Immature natural killer cell (primary cell): ENCODE data around the gene TRIM65. TPM values are rescaled to one million over a fixed set of nuclear protein-coding genes. Genes with fewer than 3 reads are reported as not detected.

Experiments used
- DNase-seq, 3 donors: peaks; one replicate each; pipeline ENCODE4 v3.0.0; 2022; ENCODE audit warnings: mixed read lengths in 1 of 3
- H3K27ac Mint-ChIP-seq, 6 donors: one replicate each; pipeline ENCODE4 v1.8.0; 2020; ENCODE audit warnings: mixed read lengths in 6 of 6, mild to moderate bottlenecking in 5 of 6, inconsistent platforms in 4 of 6, moderate library complexity in 3 of 6
- H3K27me3 Mint-ChIP-seq, 3 donors: one replicate each; pipeline ENCODE4 v1.8.0; 2020 to 2021; ENCODE audit warnings: low read depth in 3 of 3, mild to moderate bottlenecking in 3 of 3, mixed read lengths in 3 of 3, moderate library complexity in 3 of 3, inconsistent platforms in 1 of 3
- H3K36me3 Mint-ChIP-seq, 3 donors: one replicate each; pipeline ENCODE4 v1.8.0; 2020; ENCODE audit warnings: mixed read lengths in 3 of 3, inconsistent platforms in 2 of 3, mild to moderate bottlenecking in 2 of 3
- H3K4me1 Mint-ChIP-seq, 2 donors: one replicate each; pipeline ENCODE4 v1.8.0; 2020; ENCODE audit warnings: inconsistent platforms in 2 of 2, mild to moderate bottlenecking in 2 of 2, mixed read lengths in 2 of 2, moderate library complexity in 1 of 2
- H3K4me3 Mint-ChIP-seq, 5 donors: one replicate each; pipeline ENCODE4 v1.8.0; 2020; ENCODE audit warnings: mild to moderate bottlenecking in 5 of 5, mixed read lengths in 5 of 5, inconsistent platforms in 3 of 5, moderate library complexity in 3 of 5
- H3K9me3 Mint-ChIP-seq, 6 donors: one replicate each; pipeline ENCODE4 v1.8.0; 2020; ENCODE audit warnings: mild to moderate bottlenecking in 6 of 6, mixed read lengths in 6 of 6, inconsistent platforms in 4 of 6, moderate library complexity in 3 of 6
- polyA plus RNA-seq, 3 donors: library from polyadenylated mRNA; unstranded; fragments of 300-500 nt; fragmentation: Illumina TruSeq; gene quantifications; one replicate each; pipeline ENCODE4 v1.2.3, GENCODE V29; 2021

TRIM65 gene
- polyA plus RNA-seq, 3 donors from 2014 or later: 5.4 to 27.1 (median 18.7) TPM

DNA sequence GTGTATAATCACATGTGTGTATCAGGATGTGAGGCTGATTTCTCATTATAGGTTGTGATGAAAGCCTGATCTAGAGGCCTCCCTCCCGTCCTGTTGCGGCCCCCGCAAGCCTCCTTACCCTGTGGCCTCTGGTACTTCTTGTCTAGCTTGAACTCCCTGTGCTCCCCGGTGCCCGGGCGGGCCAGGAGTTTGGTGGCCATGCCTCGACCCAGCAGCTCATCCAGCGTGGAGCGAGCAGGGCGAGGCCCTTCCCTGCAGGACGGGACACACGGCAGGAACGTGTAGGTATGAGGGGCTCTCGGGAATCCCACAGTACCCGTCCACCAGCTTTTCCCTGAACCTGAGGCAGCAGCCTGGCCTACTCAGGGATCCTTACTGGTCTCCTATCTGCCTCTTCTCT lies 29.2 kb upstream of the TRIM65 start:
- Mint-ChIP-seq H3K9me3 (no peaks in the 10 kb centered on the region), H3K27me3 (no peaks in the 10 kb centered on the region), H3K27ac (no peak overlapping the region), H3K4me1 (no peaks in the 10 kb centered on the region), H3K4me3 (no peak overlapping the region), H3K36me3 (peaks cover 3 to 4% (median 3%) of the 10 kb centered on the region in 3 donors)
- DNase-seq: no peak

- Mint-ChIP-seq H3K36me3 (peaks cover 3 to 4% (median 3%) of the 10 kb centered on the region in 3 donors), H3K27me3 (no peaks in the 10 kb centered on the region), H3K4me3 (no peak overlapping the region), H3K9me3 (no peaks in the 10 kb centered on the region), H3K4me1 (no peaks in the 10 kb centered on the region), H3K27ac (no peak overlapping the region)
- no peak for DNase-seq
Measured at GRCh38 chr17:75925103-75925502, 28.4 kb upstream of the TRIM65 start.

- no peaks in the 10 kb centered on the region for H3K9me3 Mint-ChIP-seq
- H3K27me3 Mint-ChIP-seq: no peaks in the 10 kb centered on the region
- no peak overlapping the region for H3K27ac Mint-ChIP-seq
- H3K4me1 Mint-ChIP-seq: no peaks in the 10 kb centered on the region
- H3K36me3 Mint-ChIP-seq: peaks cover 3 to 7% (median 3%) of the 10 kb centered on the region in 3 donors
- no peak for DNase-seq
- H3K4me3 Mint-ChIP-seq: no peak overlapping the region
Measured at GRCh38 chr17:75922963-75923874, 26.5 kb upstream of the TRIM65 start.

GRCh38 chr17:75922173-75922961 lies 25.6 kb upstream of the TRIM65 start:
- DNase-seq: no peak
- no peak overlapping the region for H3K4me3 Mint-ChIP-seq
- H3K9me3 Mint-ChIP-seq: no peaks in the 10 kb centered on the region
- no peaks in the 10 kb centered on the region for H3K27me3 Mint-ChIP-seq
- H3K4me1 Mint-ChIP-seq: peaks cover 0 to under 1% of the 10 kb centered on the region in 2 donors
- H3K36me3 Mint-ChIP-seq: peaks cover 0 to 7% (median 3%) of the 10 kb centered on the region in 3 donors
- H3K27ac Mint-ChIP-seq: peak overlapping the region in 1 of 6 donors; percentile 23

DNA sequence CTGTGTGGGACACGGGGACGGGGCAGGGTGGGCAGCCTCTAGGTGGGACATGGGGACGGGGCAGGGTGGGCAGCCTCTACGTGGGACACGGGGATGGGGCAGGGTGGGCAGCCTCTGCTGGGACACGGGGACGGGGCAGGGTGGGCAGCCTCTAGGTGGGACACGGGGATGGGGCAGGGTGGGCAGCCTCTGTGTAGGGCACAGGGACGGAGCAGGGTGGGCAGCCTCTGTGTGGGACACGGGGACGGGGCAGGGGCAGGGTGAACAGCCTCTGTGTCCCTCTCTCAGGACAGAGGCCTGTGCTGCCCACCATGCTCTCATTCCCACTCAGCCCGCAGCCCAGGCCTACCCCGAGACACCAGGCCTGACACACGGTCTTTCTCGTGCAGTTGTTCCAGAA lies 24.8 kb upstream of the TRIM65 start:
- no peak overlapping the region for H3K27ac Mint-ChIP-seq
- H3K27me3 Mint-ChIP-seq: no peaks in the 10 kb centered on the region
- H3K4me3 Mint-ChIP-seq: no peak overlapping the region
- DNase-seq: no peak
- peaks cover 0 to 8% (median 7%) of the 10 kb centered on the region in 3 donors for H3K36me3 Mint-ChIP-seq
- no peaks in the 10 kb centered on the region for H3K9me3 Mint-ChIP-seq
- peaks cover 0 to 5% of the 10 kb centered on the region in 2 donors for H3K4me1 Mint-ChIP-seq

DNA sequence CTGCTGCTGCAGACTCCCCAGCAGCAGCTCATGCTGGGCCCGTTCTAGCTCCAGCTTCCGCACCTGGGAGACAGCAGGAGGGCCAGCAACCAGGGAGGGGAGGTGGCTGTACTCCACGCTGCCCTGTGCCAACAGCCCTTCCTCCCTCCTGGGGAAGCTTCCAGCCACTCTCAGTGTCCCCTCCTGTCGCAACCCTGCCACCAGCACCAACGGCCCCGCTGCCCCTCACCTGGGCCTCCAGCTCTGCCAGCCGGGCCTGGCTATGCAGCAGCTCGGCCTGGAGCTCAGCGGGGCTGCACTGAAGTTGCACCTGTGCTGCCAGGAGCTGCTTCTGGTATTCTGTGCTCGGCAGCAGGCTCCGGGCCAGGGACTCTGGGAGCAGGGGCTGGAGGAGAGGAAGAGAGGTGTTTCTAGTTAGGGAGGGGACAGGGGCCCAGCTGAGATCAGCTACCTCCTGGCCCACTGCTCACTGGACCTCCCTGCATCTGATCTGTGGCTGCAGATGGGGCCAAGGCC lies 23.4 kb upstream of the TRIM65 start:
- no peak overlapping the region for H3K4me3 Mint-ChIP-seq
- no peaks in the 10 kb centered on the region for H3K9me3 Mint-ChIP-seq
- peaks cover 0 to 5% of the 10 kb centered on the region in 2 donors for H3K4me1 Mint-ChIP-seq
- no peak overlapping the region for H3K27ac Mint-ChIP-seq
- no peaks in the 10 kb centered on the region for H3K27me3 Mint-ChIP-seq
- DNase-seq: no peak
- H3K36me3 Mint-ChIP-seq: peaks cover 0 to 7% (median 6%) of the 10 kb centered on the region in 3 donors

DNA sequence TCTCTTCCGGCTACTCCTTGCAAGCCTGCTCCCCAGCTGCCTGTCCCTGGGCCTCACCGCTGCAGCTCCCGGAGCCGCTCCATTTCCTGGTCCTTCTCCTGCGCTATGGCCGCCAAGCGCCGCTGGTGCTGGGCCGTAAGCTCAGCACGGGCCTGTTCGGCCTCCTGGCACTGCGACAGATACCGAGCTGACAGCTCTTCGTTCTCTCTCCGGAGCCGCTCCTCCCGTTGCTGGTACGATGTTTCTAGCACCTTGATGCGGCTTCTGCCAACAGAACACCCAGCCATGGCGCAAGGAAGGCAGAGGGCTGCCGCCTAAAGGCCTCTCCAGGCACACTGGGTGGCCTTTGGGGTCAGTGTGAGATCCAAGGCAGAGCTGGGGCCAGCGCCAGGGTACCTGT lies 22.9 kb upstream of the TRIM65 start:
- peaks cover 0 to 5% of the 10 kb centered on the region in 2 donors for H3K4me1 Mint-ChIP-seq
- peaks cover 0 to 7% (median 6%) of the 10 kb centered on the region in 3 donors for H3K36me3 Mint-ChIP-seq
- no peaks in the 10 kb centered on the region for H3K9me3 Mint-ChIP-seq
- H3K4me3 Mint-ChIP-seq: no peak overlapping the region
- DNase-seq: no peak
- no peaks in the 10 kb centered on the region for H3K27me3 Mint-ChIP-seq
- H3K27ac Mint-ChIP-seq: no peak overlapping the region

- no peak for DNase-seq
- Mint-ChIP-seq H3K27ac (no peak overlapping the region), H3K27me3 (no peaks in the 10 kb centered on the region), H3K4me3 (peak overlapping the region in 1 of 5 donors; percentile 41), H3K4me1 (peaks cover 0 to 5% of the 10 kb centered on the region in 2 donors), H3K36me3 (peaks cover 0 to 7% (median 6%) of the 10 kb centered on the region in 3 donors), H3K9me3 (no peaks in the 10 kb centered on the region)
Measured at GRCh38 chr17:75917917-75918445, 21.2 kb upstream of the TRIM65 start.

DNA sequence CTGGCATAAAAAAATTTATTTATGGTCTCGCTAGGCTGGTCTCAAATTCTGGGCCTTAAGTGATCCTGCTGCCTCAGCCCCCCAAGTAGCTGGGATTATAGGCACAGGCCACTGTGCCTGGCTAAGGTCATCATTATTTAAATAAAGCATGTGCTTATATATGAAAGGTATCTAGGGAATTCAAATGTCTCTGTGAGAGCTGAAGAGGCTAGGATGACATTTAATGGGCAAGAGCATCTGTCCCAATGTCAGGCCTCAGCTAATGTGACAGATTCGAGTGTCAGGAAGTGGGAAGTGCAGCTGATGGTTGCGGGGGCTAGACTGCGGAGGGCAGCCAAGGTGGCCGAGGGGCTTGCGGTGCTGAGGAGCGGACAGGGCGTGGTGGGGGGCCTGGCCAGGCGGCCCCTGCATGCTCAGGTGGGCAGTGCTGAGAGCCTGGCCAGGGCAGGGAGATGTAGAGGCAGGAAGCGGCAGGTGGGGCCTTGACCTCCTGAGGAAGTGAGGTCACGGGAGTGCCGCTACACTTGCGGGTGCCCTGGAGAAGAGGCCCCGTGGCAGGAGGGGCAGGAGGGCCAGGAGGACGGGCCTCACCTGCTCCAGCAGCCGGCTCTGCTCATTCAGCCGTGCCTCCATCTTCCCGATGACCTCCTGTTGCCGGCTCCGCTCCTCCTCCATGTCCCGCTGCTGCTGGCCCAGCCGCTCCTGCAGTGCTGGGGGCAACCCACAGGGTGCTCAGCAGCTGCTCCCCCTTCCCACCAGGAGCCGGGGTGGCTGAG lies 20.6 kb upstream of the TRIM65 start:
- peak overlapping the region; percentile 15 to 74 (median 62) for H3K27ac Mint-ChIP-seq
- H3K4me1 Mint-ChIP-seq: peaks cover 0 to 5% of the 10 kb centered on the region in 2 donors

DNA sequence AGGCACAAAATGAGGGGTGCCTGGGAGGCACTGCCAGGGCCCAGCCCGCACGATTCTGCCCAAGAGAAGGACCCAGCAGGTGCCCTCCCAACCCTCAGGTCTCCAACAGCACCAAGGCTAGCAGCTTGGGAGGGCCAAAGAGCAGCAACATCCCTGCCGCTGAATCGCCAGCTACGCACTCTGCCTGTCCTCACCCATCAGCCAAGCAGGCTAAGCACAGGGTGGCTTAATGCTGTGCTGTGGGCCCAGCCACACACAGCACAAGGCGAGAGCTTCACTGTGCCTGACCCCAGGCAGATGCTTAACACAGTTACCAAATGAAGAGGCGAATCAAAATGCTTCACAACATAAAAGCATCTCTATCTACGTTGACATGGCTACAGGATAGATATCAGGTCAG lies 18.5 kb upstream of the TRIM65 start:
- H3K9me3 Mint-ChIP-seq: peaks cover 0 to 2% (median 0%) of the 10 kb centered on the region in 6 donors
- no peaks in the 10 kb centered on the region for H3K27me3 Mint-ChIP-seq

More for the DNA sequence above, 20.6 kb upstream of the TRIM65 start:
- no peaks in the 10 kb centered on the region for H3K9me3 Mint-ChIP-seq
- H3K27me3 Mint-ChIP-seq: no peaks in the 10 kb centered on the region
- H3K36me3 Mint-ChIP-seq: peaks cover 0 to 6% (median 4%) of the 10 kb centered on the region in 3 donors
- H3K4me3 Mint-ChIP-seq: peak overlapping the region in 1 of 5 donors; percentile 55
- DNase-seq: no peak

DNA sequence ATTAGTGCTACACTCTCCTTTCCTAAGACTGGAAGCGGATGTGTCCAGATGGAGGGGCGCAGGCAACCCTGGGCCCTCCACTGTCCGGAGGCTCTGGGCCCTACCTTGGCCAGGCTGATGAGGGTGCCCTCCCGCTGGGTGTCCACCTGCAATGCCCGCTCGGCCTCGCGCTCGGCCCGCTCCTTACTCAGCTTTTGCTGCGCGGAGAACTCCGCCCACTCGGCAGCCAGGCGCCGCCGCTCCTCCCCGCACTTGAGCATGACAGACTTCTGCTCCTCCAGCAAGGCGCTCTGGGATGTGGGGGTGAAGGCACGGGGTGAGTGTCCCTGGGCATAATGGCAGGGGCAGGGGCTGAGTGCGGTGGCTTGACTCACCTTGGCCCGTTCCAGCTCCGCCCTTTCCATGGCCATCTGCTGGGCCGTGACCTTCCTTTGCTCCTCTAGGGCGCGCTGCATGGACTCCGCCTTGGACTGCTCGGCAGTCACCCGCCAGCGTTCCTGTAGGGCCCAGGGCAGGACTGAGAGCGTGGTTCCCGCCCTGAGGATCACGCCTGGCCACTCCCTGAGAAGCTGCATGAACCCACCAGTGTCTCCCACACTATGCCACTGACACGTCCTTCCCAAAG lies 18.0 kb upstream of the TRIM65 start:
- H3K9me3 Mint-ChIP-seq: peaks cover 0 to 2% (median 0%) of the 10 kb centered on the region in 6 donors
- H3K36me3 Mint-ChIP-seq: peaks cover 0 to 6% (median 4%) of the 10 kb centered on the region in 3 donors
- DNase-seq: no peak
- H3K4me1 Mint-ChIP-seq: peaks cover 0 to 5% of the 10 kb centered on the region in 2 donors
- H3K27me3 Mint-ChIP-seq: no peaks in the 10 kb centered on the region
- no peak overlapping the region for H3K27ac Mint-ChIP-seq
- H3K4me3 Mint-ChIP-seq: no peak overlapping the region

More for the DNA sequence above, 18.5 kb upstream of the TRIM65 start:
- DNase-seq: no peak
- H3K27ac Mint-ChIP-seq: peak overlapping the region in 1 of 6 donors; percentile 17
- H3K36me3 Mint-ChIP-seq: peaks cover 0 to 6% (median 4%) of the 10 kb centered on the region in 3 donors
- H3K4me3 Mint-ChIP-seq: no peak overlapping the region
- peaks cover 0 to 5% of the 10 kb centered on the region in 2 donors for H3K4me1 Mint-ChIP-seq

- H3K27ac Mint-ChIP-seq: no peak overlapping the region
- DNase-seq: no peak
- H3K36me3 Mint-ChIP-seq: peaks cover 0 to 4% (median 4%) of the 10 kb centered on the region in 3 donors
- H3K4me3 Mint-ChIP-seq: no peak overlapping the region
- H3K9me3 Mint-ChIP-seq: peaks cover 0 to 2% (median 0%) of the 10 kb centered on the region in 6 donors
- H3K4me1 Mint-ChIP-seq: peaks cover 0 to 5% of the 10 kb centered on the region in 2 donors
- H3K27me3 Mint-ChIP-seq: no peaks in the 10 kb centered on the region
Measured at GRCh38 chr17:75913537-75914210, 16.9 kb upstream of the TRIM65 start.
